Suppressor macrophage (primary cell): ENCODE measurements around the gene INS.
A peak's percentile ranks its signal among the peaks of the same experiment; 100 is the strongest.

Experiments
- DNase-seq, 4 experiments: peaks; one replicate each; pipeline ENCODE4 v3.0.0-alpha.2; 2020 to 2022

The INS gene

GRCh38 chr11:2143799-2144543 lies 17.0 kb downstream of the INS start:
- DNase-seq = peak in 1 of 4 experiments; percentile 10

GRCh38 chr11:2143477-2143798 lies 17.6 kb downstream of the INS start:
- no peak for DNase-seq

GRCh38 chr11:2142762-2143202 lies 18.2 kb downstream of the INS start:
- DNase-seq = peak in 3 of 4 experiments; percentile 26 to 52 (median 37)

- DNase-seq = peak in 2 of 4 experiments; percentile 30 to 40
Measured at GRCh38 chr11:2142300-2142759, 18.7 kb downstream of the INS start.

- no peak for DNase-seq
Measured at GRCh38 chr11:2140411-2141400, 20.3 kb downstream of the INS start.

GRCh38 chr11:2139621-2140337 lies 21.2 kb downstream of the INS start:
- DNase-seq = no peak

GRCh38 chr11:2139123-2139521 lies 21.9 kb downstream of the INS start, which contains the start of gene IGF2:
IGF2 (minus strand) TSS chr11:2139389; CDS start chr11:2135523, 3,866 bp downstream.
- DNase-seq = no peak

- no peak for DNase-seq
Measured at GRCh38 chr11:2138431-2139122, 22.4 kb downstream of the INS start.

GRCh38 chr11:2138068-2138430 lies 23.0 kb downstream of the INS start:
- DNase-seq = no peak

GRCh38 chr11:2137202-2138067 lies 23.6 kb downstream of the INS start:
- DNase-seq = peak in 2 of 4 experiments; percentile 21 to 30

GRCh38 chr11:2136952-2137201 lies 24.1 kb downstream of the INS start:
- peak in 1 of 4 experiments; percentile 0 for DNase-seq

- peak in 1 of 4 experiments; percentile 1 for DNase-seq
Measured at GRCh38 chr11:2136209-2136951, 24.6 kb downstream of the INS start.

GRCh38 chr11:2135648-2136201 lies 25.3 kb downstream of the INS start:
- DNase-seq = peak in 1 of 4 experiments; percentile 0

- peak in 1 of 4 experiments; percentile 0 for DNase-seq
Measured at GRCh38 chr11:2135018-2135569, 25.9 kb downstream of the INS start.

GRCh38 chr11:2134022-2135010 lies 26.7 kb downstream of the INS start:
- peak in 1 of 4 experiments; percentile 1 for DNase-seq

- no peak for DNase-seq
Measured at GRCh38 chr11:2133241-2134021, 27.6 kb downstream of the INS start.

- DNase-seq = no peak
Measured at GRCh38 chr11:2132874-2133240, 28.2 kb downstream of the INS start.

- no peak for DNase-seq
Measured at GRCh38 chr11:2132246-2132645, 28.8 kb downstream of the INS start.
